GM12878 (cell line): Measurements from ENCODE around the gene GOLGA2.

Experiments used
- BACH1 ChIP-seq: fragments of 450-650 bp; IDR thresholded peaks from 2 replicates; pipeline ENCODE4 v1.6.1; 2017; ENCODE audit warnings: mild to moderate bottlenecking, borderline replicate concordance
- POLR2A ChIP-seq: IDR thresholded peaks from 2 replicates; pipeline ENCODE4 v1.6.1; 2011; ENCODE audit warnings: low read depth, mild to moderate bottlenecking, low read length
- SMAD1 ChIP-seq: fragments of 450-650 bp; IDR thresholded peaks from 2 replicates; pipeline ENCODE4 v1.6.1; 2018; ENCODE audit warnings: mild to moderate bottlenecking, low read depth; ENCODE audit not compliant: partially characterized antibody
- ZBTB33 ChIP-seq: fragments of 450-650 bp; IDR thresholded peaks from 2 replicates; pipeline ENCODE4 v1.6.1; 2017; ENCODE audit warnings: mild to moderate bottlenecking
- TF ChIP-seq, protein P1 (sequence below), 3 experiments: IDR thresholded peaks in 2 of 3; conservative IDR thresholded peaks in 1 of 3; 2 replicates each; pipeline ENCODE4 v1.5.1; 2011; ENCODE audit warnings: low read depth in 3 of 3, low read length in 3 of 3, mild to moderate bottlenecking in 3 of 3, control low read depth in 2 of 3, moderate library complexity in 2 of 3, inconsistent platforms in 1 of 3, mixed read lengths in 1 of 3; ENCODE audit not compliant: control insufficient read depth in 2 of 3, insufficient read depth in 1 of 3; ENCODE audit errors: extremely low read depth in 1 of 3
- TF ChIP-seq, protein P2 (sequence below): IDR thresholded peaks from 2 replicates; pipeline ENCODE4 v1.6.1; 2012; ENCODE audit warnings: low read depth, low read length, improper control_type of control experiment

DNA sequence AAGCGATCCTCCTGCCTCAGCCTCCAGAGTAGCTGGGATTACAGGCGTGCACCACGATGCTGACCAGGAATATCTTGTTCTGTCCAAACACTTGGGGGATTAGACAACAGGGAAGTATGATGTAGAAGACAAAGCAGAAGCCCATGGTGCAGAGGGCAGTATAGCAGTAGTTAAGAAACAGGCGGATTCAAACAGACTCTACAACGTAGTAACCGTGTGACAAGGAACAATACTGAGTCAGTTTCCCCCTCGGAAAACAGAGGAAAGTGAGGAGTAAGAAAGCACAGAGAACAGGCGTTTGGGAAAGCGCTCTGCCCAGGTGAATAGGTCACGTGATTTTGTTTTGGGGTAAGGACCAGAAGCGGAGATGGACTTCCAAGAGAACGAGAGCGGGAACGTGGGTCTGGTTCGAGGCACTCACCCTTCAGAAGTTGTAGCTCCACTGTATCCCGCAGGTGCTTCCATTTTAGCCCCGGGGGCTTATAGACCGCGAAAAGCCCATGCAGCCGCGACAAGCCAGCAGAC lies 46.1 kb upstream of the GOLGA2 start:
- TF ChIP-seq, protein P1, sequence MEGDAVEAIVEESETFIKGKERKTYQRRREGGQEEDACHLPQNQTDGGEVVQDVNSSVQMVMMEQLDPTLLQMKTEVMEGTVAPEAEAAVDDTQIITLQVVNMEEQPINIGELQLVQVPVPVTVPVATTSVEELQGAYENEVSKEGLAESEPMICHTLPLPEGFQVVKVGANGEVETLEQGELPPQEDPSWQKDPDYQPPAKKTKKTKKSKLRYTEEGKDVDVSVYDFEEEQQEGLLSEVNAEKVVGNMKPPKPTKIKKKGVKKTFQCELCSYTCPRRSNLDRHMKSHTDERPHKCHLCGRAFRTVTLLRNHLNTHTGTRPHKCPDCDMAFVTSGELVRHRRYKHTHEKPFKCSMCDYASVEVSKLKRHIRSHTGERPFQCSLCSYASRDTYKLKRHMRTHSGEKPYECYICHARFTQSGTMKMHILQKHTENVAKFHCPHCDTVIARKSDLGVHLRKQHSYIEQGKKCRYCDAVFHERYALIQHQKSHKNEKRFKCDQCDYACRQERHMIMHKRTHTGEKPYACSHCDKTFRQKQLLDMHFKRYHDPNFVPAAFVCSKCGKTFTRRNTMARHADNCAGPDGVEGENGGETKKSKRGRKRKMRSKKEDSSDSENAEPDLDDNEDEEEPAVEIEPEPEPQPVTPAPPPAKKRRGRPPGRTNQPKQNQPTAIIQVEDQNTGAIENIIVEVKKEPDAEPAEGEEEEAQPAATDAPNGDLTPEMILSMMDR (IDR thresholded peaks at IDR 0.05 in 2 of 3, conservative IDR thresholded peaks at IDR 0.05 in 1 of 3; ENCODE audit: control insufficient read depth in 2 of 3, extremely low read depth in 1 of 3, insufficient read depth in 1 of 3, low read depth in 3 of 3, low read length in 3 of 3), result no peak
- TF ChIP-seq BACH1 (no peak), POLR2A (no peak), ZBTB33 (no peak), SMAD1 (no peak)
- TF ChIP-seq, protein P2, sequence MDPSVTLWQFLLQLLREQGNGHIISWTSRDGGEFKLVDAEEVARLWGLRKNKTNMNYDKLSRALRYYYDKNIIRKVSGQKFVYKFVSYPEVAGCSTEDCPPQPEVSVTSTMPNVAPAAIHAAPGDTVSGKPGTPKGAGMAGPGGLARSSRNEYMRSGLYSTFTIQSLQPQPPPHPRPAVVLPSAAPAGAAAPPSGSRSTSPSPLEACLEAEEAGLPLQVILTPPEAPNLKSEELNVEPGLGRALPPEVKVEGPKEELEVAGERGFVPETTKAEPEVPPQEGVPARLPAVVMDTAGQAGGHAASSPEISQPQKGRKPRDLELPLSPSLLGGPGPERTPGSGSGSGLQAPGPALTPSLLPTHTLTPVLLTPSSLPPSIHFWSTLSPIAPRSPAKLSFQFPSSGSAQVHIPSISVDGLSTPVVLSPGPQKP, result no peak
